HepG2 (cell line): ENCODE data around the gene HSF4. TPM values are rescaled to one million over a fixed set of nuclear protein-coding genes. Genes with fewer than 3 reads are reported as not detected.
A peak's percentile ranks its signal among the peaks of the same experiment; 100 is the strongest.

Experiments used
- CBFB ChIP-seq: sonication (generic); formaldehyde crosslinking; IDR thresholded peaks from 2 replicates; pipeline ENCODE4 v1.4.0; 2020; ENCODE audit warnings: missing genetic modification reagents
- DMAP1 ChIP-seq: IDR thresholded peaks from 2 replicates; pipeline ENCODE4 v1.6.1; 2016
- GATA4 ChIP-seq: sonication (generic); IDR thresholded peaks from 2 replicates; pipeline ENCODE4 v1.6.1; 2016; ENCODE audit warnings: antibody characterized with exemption, low read depth, borderline replicate concordance
- GFI1 ChIP-seq: sonication (generic); formaldehyde crosslinking; IDR thresholded peaks from 2 replicates; pipeline ENCODE4 v1.5.0; 2020; ENCODE audit warnings: missing genetic modification reagents, mild to moderate bottlenecking, borderline replicate concordance
- KDM2A ChIP-seq: sonication (generic); formaldehyde crosslinking; IDR thresholded peaks from 2 replicates; pipeline ENCODE4 v1.4.0; 2020; ENCODE audit warnings: low read depth, missing genetic modification reagents, borderline replicate concordance
- NAIF1 ChIP-seq: sonication (generic); formaldehyde crosslinking; IDR thresholded peaks from 2 replicates; pipeline ENCODE4 v1.5.0; 2020; ENCODE audit warnings: mild to moderate bottlenecking, missing genetic modification reagents, borderline replicate concordance
- RFX5 ChIP-seq: IDR thresholded peaks from 2 replicates; pipeline ENCODE4 v1.6.1; 2011; ENCODE audit warnings: low read depth, low read length, improper control_type of control experiment
- SCMH1 ChIP-seq: sonication (generic); formaldehyde crosslinking; IDR thresholded peaks from 2 replicates; pipeline ENCODE4 v1.9.0; 2021; ENCODE audit warnings: missing genetic modification reagents, mild to moderate bottlenecking, borderline replicate concordance
- SKI ChIP-seq: fragments of 450-650 bp; IDR thresholded peaks from one replicate; pipeline ENCODE4 v1.6.1; 2018; ENCODE audit warnings: mild to moderate bottlenecking; ENCODE audit not compliant: partially characterized antibody
- SMARCC2 ChIP-seq: fragments of 450-650 bp; IDR thresholded peaks from 2 replicates; pipeline ENCODE4 v1.6.1; 2017; ENCODE audit warnings: antibody characterized with exemption, mild to moderate bottlenecking
- TOE1 ChIP-seq: sonication (generic); formaldehyde crosslinking; IDR thresholded peaks from 2 replicates; pipeline ENCODE4 v1.4.0; 2020; ENCODE audit warnings: mild to moderate bottlenecking, missing genetic modification reagents
- ZNF230 ChIP-seq: sonication (generic); formaldehyde crosslinking; IDR thresholded peaks from 2 replicates; pipeline ENCODE4 v1.4.0; 2020; ENCODE audit warnings: mild to moderate bottlenecking, missing genetic modification reagents
- ZNF264 ChIP-seq: sonication (generic); formaldehyde crosslinking; IDR thresholded peaks from 2 replicates; pipeline ENCODE4 v1.4.0; 2020; ENCODE audit warnings: missing genetic modification reagents
- ZNF562 ChIP-seq: sonication (generic); formaldehyde crosslinking; IDR thresholded peaks from 2 replicates; pipeline ENCODE4 v1.8.0; 2022; ENCODE audit warnings: missing genetic modification reagents, borderline replicate concordance
- ZNF607 ChIP-seq: sonication (generic); formaldehyde crosslinking; IDR thresholded peaks from 2 replicates; pipeline ENCODE4 v1.5.1; 2020; ENCODE audit warnings: missing genetic modification reagents, mild to moderate bottlenecking, borderline replicate concordance
- ZNF644 ChIP-seq: IDR thresholded peaks from 2 replicates; pipeline ENCODE4 v1.6.1; 2016; ENCODE audit warnings: low read depth
- ZNF709 ChIP-seq: sonication (generic); formaldehyde crosslinking; IDR thresholded peaks from 2 replicates; pipeline ENCODE4 v1.5.0; 2020; ENCODE audit warnings: mild to moderate bottlenecking, missing genetic modification reagents
- ZNF782 ChIP-seq: sonication (generic); formaldehyde crosslinking; IDR thresholded peaks from 2 replicates; pipeline ENCODE4 v1.4.0; 2020; ENCODE audit warnings: missing genetic modification reagents, mild to moderate bottlenecking, borderline replicate concordance
- ZNF879 ChIP-seq: sonication (generic); formaldehyde crosslinking; IDR thresholded peaks from 2 replicates; pipeline ENCODE4 v1.8.1; 2023; ENCODE audit warnings: missing genetic modification reagents
- polyA plus RNA-seq, 8 experiments: library from polyadenylated mRNA; depleted of rRNA in 3 of 8; stranded (reverse) in 7 of 8; unstranded in 1 of 8; fragments of >200 nt; fragmentation: Illumina TruSeq in 4 of 8; extraction: Trizol in 4 of 8; gene quantifications; 2 replicates each; pipeline versions ENCODE4 v1.2.1 to v1.2.3, GENCODE V29; 2011 to 2016; ENCODE audit warnings: low read depth in 4 of 8, missing spikeins in 1 of 8, mixed read lengths in 1 of 8; ENCODE audit not compliant: insufficient read depth in 1 of 8
- total RNA-seq, 5 experiments: library from RNA; depleted of rRNA; stranded (reverse); fragments of >200 nt; fragmentation: Illumina TruSeq; extraction: Trizol; gene quantifications; 2 replicates each; pipeline ENCODE4 v1.2.3, GENCODE V29; 2016; ENCODE audit warnings: low read depth in 1 of 5
- TF ChIP-seq, protein P1 (sequence below): sonication (generic); formaldehyde crosslinking; IDR thresholded peaks from 2 replicates; pipeline ENCODE4 v1.4.0; 2020; ENCODE audit warnings: mild to moderate bottlenecking, missing genetic modification reagents
- TF ChIP-seq, protein P2 (sequence below): sonication (generic); formaldehyde crosslinking; IDR thresholded peaks from 2 replicates; pipeline ENCODE4 v1.4.0; 2020; ENCODE audit warnings: missing genetic modification reagents
- TF ChIP-seq, protein P3 (sequence below): sonication (generic); formaldehyde crosslinking; IDR thresholded peaks from 2 replicates; pipeline ENCODE4 v1.8.0; 2022; ENCODE audit warnings: mild to moderate bottlenecking, missing genetic modification reagents; ENCODE audit not compliant: insufficient replicate concordance
- TF ChIP-seq, protein P4 (sequence below): sonication (generic); formaldehyde crosslinking; IDR thresholded peaks from 2 replicates; pipeline ENCODE4 v1.5.0; 2020; ENCODE audit warnings: mild to moderate bottlenecking, missing genetic modification reagents
- TF ChIP-seq, protein P5 (sequence below): sonication (generic); formaldehyde crosslinking; IDR thresholded peaks from 2 replicates; pipeline ENCODE4 v1.5.1; 2020; ENCODE audit warnings: mild to moderate bottlenecking, missing genetic modification reagents, borderline replicate concordance

Gene HSF4
- total and polyA plus RNA-seq, 2 of the 13 experiments (the other 11 are each of a cell fraction or from before 2014, with no cell fraction given) = 3.5 to 16.9 TPM

DNA sequence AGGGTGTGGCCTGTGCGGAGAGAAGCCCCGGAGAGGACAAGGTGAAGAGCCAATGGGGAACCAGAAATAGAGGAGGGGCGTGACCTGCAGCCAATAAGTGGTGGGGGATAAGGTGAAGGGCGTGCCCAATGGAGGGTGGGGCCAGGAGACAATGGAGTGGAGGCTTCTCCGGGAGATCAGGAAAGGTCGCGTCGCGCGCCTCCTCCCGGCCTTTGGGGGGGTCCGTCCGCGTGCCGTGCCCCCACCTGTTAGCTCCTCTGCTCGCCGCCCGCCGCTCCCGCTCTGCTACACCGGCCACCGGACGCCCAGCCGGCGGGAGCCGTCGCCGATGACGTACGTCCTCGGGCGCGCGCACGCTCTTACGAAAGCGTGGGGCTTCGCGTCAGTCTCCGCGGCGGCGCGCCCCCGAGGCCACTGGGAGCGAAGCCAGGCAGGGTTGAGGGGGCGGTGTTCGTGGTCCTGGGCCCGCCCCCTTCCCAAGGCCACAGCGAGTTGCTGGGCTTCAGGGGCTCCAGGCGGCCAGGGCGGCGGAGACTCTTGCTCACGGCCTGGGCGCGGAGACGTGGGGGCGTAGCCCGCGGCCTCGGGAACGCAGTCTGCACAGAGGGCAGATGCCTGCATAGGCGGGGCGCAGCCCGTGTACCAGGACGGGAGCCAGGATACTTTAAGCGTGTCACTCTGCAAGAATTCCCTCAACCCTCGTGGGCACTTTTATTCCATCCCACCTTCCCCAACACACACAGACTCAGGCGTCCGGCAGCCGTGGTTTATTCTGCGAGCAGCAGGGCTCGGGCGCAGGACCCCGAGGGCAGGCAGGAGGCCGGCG, 19.3 kb downstream of the HSF4 start, which contains the start of gene MATCAP1 (continued):
- TF ChIP-seq, protein P1, sequence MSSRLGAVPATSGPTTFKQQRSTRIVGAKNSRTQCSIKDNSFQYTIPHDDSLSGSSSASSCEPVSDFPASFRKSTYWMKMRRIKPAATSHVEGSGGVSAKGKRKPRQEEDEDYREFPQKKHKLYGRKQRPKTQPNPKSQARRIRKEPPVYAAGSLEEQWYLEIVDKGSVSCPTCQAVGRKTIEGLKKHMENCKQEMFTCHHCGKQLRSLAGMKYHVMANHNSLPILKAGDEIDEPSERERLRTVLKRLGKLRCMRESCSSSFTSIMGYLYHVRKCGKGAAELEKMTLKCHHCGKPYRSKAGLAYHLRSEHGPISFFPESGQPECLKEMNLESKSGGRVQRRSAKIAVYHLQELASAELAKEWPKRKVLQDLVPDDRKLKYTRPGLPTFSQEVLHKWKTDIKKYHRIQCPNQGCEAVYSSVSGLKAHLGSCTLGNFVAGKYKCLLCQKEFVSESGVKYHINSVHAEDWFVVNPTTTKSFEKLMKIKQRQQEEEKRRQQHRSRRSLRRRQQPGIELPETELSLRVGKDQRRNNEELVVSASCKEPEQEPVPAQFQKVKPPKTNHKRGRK (CRISPR knock-in tag) = no peak; the same call in 1 of the 2 replicates
- TF ChIP-seq SCMH1 = no peak
- TF ChIP-seq ZNF782 (CRISPR knock-in tag) = peak; percentile 93; the same call in 1 of the 2 replicates
- 0 out of 2 replicates have a peak, but pooled peaks have one; percentile 51 for TF ChIP-seq TOE1 (CRISPR knock-in tag)
- peak; percentile 37; the same call in 1 of the 2 replicates for TF ChIP-seq CBFB (CRISPR knock-in tag)
- 0 out of 2 replicates have a peak, but pooled peaks have one; percentile 4 for TF ChIP-seq GATA4
- TF ChIP-seq ZNF230 (CRISPR knock-in tag) = peak; percentile 80; the same call in 1 of the 2 replicates
- no peak for TF ChIP-seq ZNF644 (CRISPR knock-in tag)
- TF ChIP-seq RFX5 = peak; percentile 25; the same call in 1 of the 2 replicates
- peak; percentile 80 for TF ChIP-seq KDM2A (CRISPR knock-in tag)
- peak; percentile 92; the same call in 1 of the 2 replicates for TF ChIP-seq ZNF709
- TF ChIP-seq ZNF607 = peak; percentile 51
- TF ChIP-seq, protein P2, sequence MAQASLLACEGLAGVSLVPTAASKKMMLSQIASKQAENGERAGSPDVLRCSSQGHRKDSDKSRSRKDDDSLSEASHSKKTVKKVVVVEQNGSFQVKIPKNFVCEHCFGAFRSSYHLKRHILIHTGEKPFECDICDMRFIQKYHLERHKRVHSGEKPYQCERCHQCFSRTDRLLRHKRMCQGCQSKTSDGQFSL (CRISPR knock-in tag) = peak; percentile 84
- TF ChIP-seq DMAP1 (CRISPR knock-in tag) = peak; percentile 75; the same call in 1 of the 2 replicates
- TF ChIP-seq, protein P3, sequence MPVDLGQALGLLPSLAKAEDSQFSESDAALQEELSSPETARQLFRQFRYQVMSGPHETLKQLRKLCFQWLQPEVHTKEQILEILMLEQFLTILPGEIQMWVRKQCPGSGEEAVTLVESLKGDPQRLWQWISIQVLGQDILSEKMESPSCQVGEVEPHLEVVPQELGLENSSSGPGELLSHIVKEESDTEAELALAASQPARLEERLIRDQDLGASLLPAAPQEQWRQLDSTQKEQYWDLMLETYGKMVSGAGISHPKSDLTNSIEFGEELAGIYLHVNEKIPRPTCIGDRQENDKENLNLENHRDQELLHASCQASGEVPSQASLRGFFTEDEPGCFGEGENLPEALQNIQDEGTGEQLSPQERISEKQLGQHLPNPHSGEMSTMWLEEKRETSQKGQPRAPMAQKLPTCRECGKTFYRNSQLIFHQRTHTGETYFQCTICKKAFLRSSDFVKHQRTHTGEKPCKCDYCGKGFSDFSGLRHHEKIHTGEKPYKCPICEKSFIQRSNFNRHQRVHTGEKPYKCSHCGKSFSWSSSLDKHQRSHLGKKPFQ (CRISPR knock-in tag) = peak; percentile 80
- no peak for TF ChIP-seq SMARCC2
- TF ChIP-seq SKI = peak; percentile 46
- TF ChIP-seq, protein P4, sequence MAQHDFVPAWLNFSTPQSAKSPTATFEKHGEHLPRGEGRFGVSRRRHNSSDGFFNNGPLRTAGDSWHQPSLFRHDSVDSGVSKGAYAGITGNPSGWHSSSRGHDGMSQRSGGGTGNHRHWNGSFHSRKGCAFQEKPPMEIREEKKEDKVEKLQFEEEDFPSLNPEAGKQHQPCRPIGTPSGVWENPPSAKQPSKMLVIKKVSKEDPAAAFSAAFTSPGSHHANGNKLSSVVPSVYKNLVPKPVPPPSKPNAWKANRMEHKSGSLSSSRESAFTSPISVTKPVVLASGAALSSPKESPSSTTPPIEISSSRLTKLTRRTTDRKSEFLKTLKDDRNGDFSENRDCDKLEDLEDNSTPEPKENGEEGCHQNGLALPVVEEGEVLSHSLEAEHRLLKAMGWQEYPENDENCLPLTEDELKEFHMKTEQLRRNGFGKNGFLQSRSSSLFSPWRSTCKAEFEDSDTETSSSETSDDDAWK = no peak
- no peak for TF ChIP-seq NAIF1 (CRISPR knock-in tag)
- TF ChIP-seq ZNF264 = peak; percentile 15; the same call in 1 of the 2 replicates
- TF ChIP-seq ZNF879 (CRISPR knock-in tag) = no peak
- no peak for TF ChIP-seq ZNF562
- TF ChIP-seq, protein P5, sequence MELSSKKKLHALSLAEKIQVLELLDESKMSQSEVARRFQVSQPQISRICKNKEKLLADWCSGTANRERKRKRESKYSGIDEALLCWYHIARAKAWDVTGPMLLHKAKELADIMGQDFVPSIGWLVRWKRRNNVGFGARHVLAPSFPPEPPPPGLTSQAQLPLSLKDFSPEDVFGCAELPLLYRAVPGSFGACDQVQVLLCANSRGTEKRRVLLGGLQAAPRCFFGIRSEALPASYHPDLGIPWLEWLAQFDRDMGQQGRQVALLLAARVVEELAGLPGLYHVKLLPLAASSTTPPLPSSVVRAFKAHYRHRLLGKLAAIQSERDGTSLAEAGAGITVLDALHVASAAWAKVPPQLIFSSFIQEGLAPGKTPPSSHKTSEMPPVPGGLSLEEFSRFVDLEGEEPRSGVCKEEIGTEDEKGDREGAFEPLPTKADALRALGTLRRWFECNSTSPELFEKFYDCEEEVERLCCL (CRISPR knock-in tag) = 0 out of 2 replicates have a peak, but pooled peaks have one; percentile 21
- no peak; the same call in 1 of the 2 replicates for TF ChIP-seq GFI1 (CRISPR knock-in tag)
